CD4-positive, alpha-beta T cell (primary cell): Measurements from ENCODE around the gene TAX1BP1. TPM values are rescaled to one million over a fixed set of nuclear protein-coding genes. Genes with fewer than 3 reads are reported as not detected.

Experiments
- ATAC-seq: fragments of 200-7000 bp; cut with Tn5 transposase; one replicate; pipeline ENCODE4 v1.10.0; 2022; ENCODE audit warnings: mild to moderate bottlenecking; ENCODE audit not compliant: poor library complexity
- CTCF ChIA-PET: fragments of 350-600 bp; sonication (Branson Sonifier 250); formaldehyde crosslinking; loops from one replicate; lab custom pipeline; 2021; ENCODE audit warnings: antibody characterized with exemption, inconsistent platforms; lab: Charles Lee
- POLR2A ChIA-PET: fragments of 350-600 bp; sonication (Branson Sonifier 250); formaldehyde crosslinking; loops from one replicate; lab custom pipeline; 2021; ENCODE audit warnings: antibody characterized with exemption, inconsistent platforms; lab: Charles Lee
- DNase-seq, 14 experiments: peaks; one replicate each; pipeline ENCODE4 v3.0.0-alpha.2; 2013 to 2020; ENCODE audit warnings: mixed read lengths in 2 of 14
- H3K27ac ChIP-seq, 2 donors: one replicate each; pipeline versions ENCODE4 v1.5.1 to v1.7.0; 2013; ENCODE audit warnings: low read length in 2 of 2, low read depth in 1 of 2, mild to moderate bottlenecking in 1 of 2
- H3K27me3 ChIP-seq, 2 experiments: 1 replicate in 1 of 2; 2 replicates in 1 of 2; pipeline versions ENCODE4 v1.6.1 to v1.7.0; 2013; ENCODE audit warnings: low read length in 2 of 2, control low read depth in 1 of 2, mild to moderate bottlenecking in 1 of 2, moderate library complexity in 1 of 2; ENCODE audit not compliant: insufficient read depth in 2 of 2, control insufficient read depth in 1 of 2
- H3K36me3 ChIP-seq: one replicate; pipeline ENCODE4 v1.6.1; 2013; ENCODE audit warnings: low read length, control low read depth; ENCODE audit not compliant: insufficient read depth
- H3K4me1 ChIP-seq: one replicate; pipeline ENCODE4 v1.6.1; 2013; ENCODE audit warnings: low read length, control low read depth; ENCODE audit not compliant: insufficient read depth
- H3K4me3 ChIP-seq: one replicate; pipeline ENCODE4 v1.5.1; 2013; ENCODE audit warnings: mild to moderate bottlenecking, low read length, moderate library complexity
- H3K9me3 ChIP-seq, 2 experiments: 1 replicate in 1 of 2; 2 replicates in 1 of 2; pipeline versions ENCODE4 v1.6.1 to v1.7.0; 2013; ENCODE audit warnings: low read length in 2 of 2, mild to moderate bottlenecking in 2 of 2, control low read depth in 1 of 2, moderate library complexity in 1 of 2; ENCODE audit not compliant: control insufficient read depth in 1 of 2, insufficient read depth in 1 of 2
- H3K27ac Mint-ChIP-seq: one replicate; pipeline ENCODE4 v1.8.0; 2020; ENCODE audit warnings: mixed read lengths
- H3K27me3 Mint-ChIP-seq: one replicate; pipeline ENCODE4 v1.8.0; 2021; ENCODE audit warnings: mixed read lengths
- H3K36me3 Mint-ChIP-seq: one replicate; pipeline ENCODE4 v1.8.0; 2021; ENCODE audit warnings: low read depth, mixed read lengths
- H3K4me1 Mint-ChIP-seq: one replicate; pipeline ENCODE4 v1.8.0; 2021; ENCODE audit warnings: low read depth, mixed read lengths
- H3K4me3 Mint-ChIP-seq: one replicate; pipeline ENCODE4 v1.8.0; 2020; ENCODE audit warnings: mild to moderate bottlenecking, mixed read lengths
- H3K9me3 Mint-ChIP-seq: one replicate; pipeline ENCODE4 v1.8.0; 2020; ENCODE audit warnings: mixed read lengths
- CTCF ChIP-seq: fragments of 200-600 bp; IDR thresholded peaks from one replicate; pipeline ENCODE4 v1.8.0; 2022; ENCODE audit warnings: antibody characterized with exemption, mild to moderate bottlenecking
- intact Hi-C, 2 experiments: fragments of 100-400 bp; cut with DNase I in 1 of 2; cut with micrococcal nuclease in 1 of 2; formaldehyde crosslinking; loops; one replicate each; pipeline versions ENCODE4 v1.15.1 to v1.9.0; 2023 to 2025; cut with DNase I, micrococcal nuclease
- total RNA-seq, 174 experiments: library from RNA in 2 of 174; stranded (reverse) in 2 of 174; gene quantifications; one replicate each; pipeline ENCODE4 v1.2.3 and lab custom pipeline; 2021 to 2026

The TAX1BP1 gene
- total RNA-seq, 2 experiments from 2014 or later: 115 TPM

- DNase-seq (no peak), ATAC-seq (no peak)
- TF ChIP-seq CTCF: no peak
- no peak overlapping the region for H3K27ac ChIP-seq
- no peak overlapping the region for H3K4me3 ChIP-seq
- no peaks in the 10 kb centered on the region for H3K36me3 ChIP-seq
- Mint-ChIP-seq H3K27me3 (peaks cover 17% of the 10 kb centered on the region), H3K4me3 (no peak overlapping the region), H3K36me3 (no peaks in the 10 kb centered on the region), H3K9me3 (no peaks in the 10 kb centered on the region), H3K27ac (no peak overlapping the region), H3K4me1 (no peaks in the 10 kb centered on the region)
- no peaks in the 10 kb centered on the region for H3K4me1 ChIP-seq
- intact Hi-C loops: no loop called here
- no peaks in the 10 kb centered on the region for H3K9me3 ChIP-seq
- CTCF ChIA-PET: no interaction called here
- H3K27me3 ChIP-seq: peaks cover 0 to 4% of the 10 kb centered on the region in 2 experiments
- POLR2A ChIA-PET: interaction anchor here (1.3 kb wide), 1 partner anchor 38 kb away, joined by 4 read pairs; the partner anchor contains the start of gene HIBADH
These were observed 39.5 kb upstream of the TAX1BP1 start for GRCh38 chr7:27700501-27700900.

GRCh38 chr7:27703181-27703580, 36.8 kb upstream of the TAX1BP1 start:
- Histone ChIP-seq H3K4me3 (no peak overlapping the region), H3K4me1 (no peaks in the 10 kb centered on the region), H3K36me3 (no peaks in the 10 kb centered on the region), H3K27ac (no peak overlapping the region), H3K27me3 (peaks cover 0 to 4% of the 10 kb centered on the region in 2 experiments), H3K9me3 (no peaks in the 10 kb centered on the region)
- H3K27me3 Mint-ChIP-seq: peaks cover 17% of the 10 kb centered on the region
- POLR2A ChIA-PET: no interaction called here
- no peaks in the 10 kb centered on the region for H3K4me1 Mint-ChIP-seq
- H3K27ac Mint-ChIP-seq: no peak overlapping the region
- CTCF ChIA-PET: interaction anchor here (0.6 to 1.0 kb wide), 2 partner anchors 42 to 105 kb away, joined by 3 read pairs; no protein-coding TSS in a partner anchor
- no peak overlapping the region for H3K4me3 Mint-ChIP-seq
- intact Hi-C loops: no loop called here
- DNase-seq: no peak
- no peaks in the 10 kb centered on the region for H3K9me3 Mint-ChIP-seq
- TF ChIP-seq CTCF: no peak
- ATAC-seq: no peak
- no peaks in the 10 kb centered on the region for H3K36me3 Mint-ChIP-seq

GRCh38 chr7:27704422-27705199, 35.4 kb upstream of the TAX1BP1 start:
- Histone ChIP-seq H3K4me1 (no peaks in the 10 kb centered on the region), H3K27me3 (peaks cover 0 to 4% of the 10 kb centered on the region in 2 experiments), H3K4me3 (no peak overlapping the region), H3K36me3 (no peaks in the 10 kb centered on the region), H3K9me3 (no peaks in the 10 kb centered on the region), H3K27ac (no peak overlapping the region)
- POLR2A ChIA-PET: interaction anchor here (0.5 kb wide), 1 partner anchor 294 kb away, joined by 3 read pairs; no protein-coding TSS in a partner anchor
- Mint-ChIP-seq H3K27me3 (peaks cover 17% of the 10 kb centered on the region), H3K4me3 (no peak overlapping the region), H3K27ac (no peak overlapping the region), H3K9me3 (no peaks in the 10 kb centered on the region), H3K4me1 (no peaks in the 10 kb centered on the region), H3K36me3 (no peaks in the 10 kb centered on the region)
- ATAC-seq (no peak), DNase-seq (no peak)
- no peak for TF ChIP-seq CTCF
- intact Hi-C loops: no loop called here
- CTCF ChIA-PET: no interaction called here
